Stimulated activated CD8-positive, alpha-beta memory T cell treated with anti-CD3 and anti-CD28 coated beads, Interleukin-7, amount 100 ng/mL, for 48 hours (primary cell): ENCODE data around the gene MREG.
"Not testable (repeated sequence)": the region's sequence is repeated elsewhere in the genome, so short reads cannot be mapped to it uniquely, and the experiment has no call there.

Source experiments
- DNase-seq, 2 donors: peaks; one replicate each; pipeline ENCODE4 v3.0.0-alpha.2; 2020; ENCODE audit warnings: low read depth in 1 of 2; ENCODE audit errors: extremely low read depth in 1 of 2

MREG gene

GRCh38 chr2:215994911-215995310, 18.4 kb downstream of the MREG start:
- no peak for DNase-seq

- not testable (repeated sequence) for DNase-seq
Observed at GRCh38 chr2:215988556-215989207, 24.7 kb downstream of the MREG start.

DNA sequence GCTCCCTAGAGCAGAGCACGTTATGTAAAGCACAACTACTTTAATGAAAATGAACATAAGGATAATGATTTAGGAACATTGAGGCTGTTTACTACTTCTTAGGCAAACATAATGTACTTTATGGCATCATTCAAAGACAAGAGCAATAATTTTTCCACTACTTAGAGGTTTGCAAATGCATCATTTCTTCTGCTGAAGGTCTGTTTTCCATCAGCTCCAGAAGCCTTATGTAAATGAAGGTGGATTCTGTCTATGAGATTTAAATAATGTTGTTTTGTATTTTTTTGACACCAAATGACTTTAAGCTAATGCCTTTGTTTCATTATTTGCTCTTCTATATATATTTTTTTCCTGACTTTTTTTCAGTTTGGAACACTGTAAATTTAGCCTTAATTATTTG, 28.1 kb downstream of the MREG start:
- no peak for DNase-seq

- DNase-seq, result no peak
Observed at GRCh38 chr2:215984661-215985060, 28.7 kb downstream of the MREG start.

GRCh38 chr2:215983581-215984351, 29.6 kb downstream of the MREG start:
- DNase-seq, result no peak

DNA sequence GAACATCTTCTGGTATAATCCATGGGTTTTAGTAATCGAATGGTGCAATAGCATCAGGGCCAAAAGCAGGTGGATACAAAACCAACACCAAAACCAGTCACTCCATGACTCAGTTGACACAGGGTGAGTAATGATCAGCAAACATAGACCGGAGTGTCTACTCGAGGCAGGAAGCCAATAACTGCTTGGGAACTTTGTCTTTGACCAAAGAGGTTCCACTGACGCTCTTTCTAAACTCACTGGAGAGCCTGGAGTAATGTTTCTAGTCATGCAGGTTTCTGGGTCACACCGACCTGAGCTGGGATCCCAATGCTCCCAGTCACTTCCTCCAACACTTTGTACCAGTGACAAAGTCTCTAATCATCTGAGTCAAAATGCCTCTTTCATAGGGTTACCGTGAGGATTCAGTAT, 30.9 kb downstream of the MREG start:
- peak in 1 of 2 donors; percentile 37 for DNase-seq

GRCh38 chr2:215981115-215981514, 32.2 kb downstream of the MREG start:
- no peak for DNase-seq

GRCh38 chr2:215979620-215980019, 33.7 kb downstream of the MREG start:
- DNase-seq, result no peak

GRCh38 chr2:215974700-215975429, 38.5 kb downstream of the MREG start:
- DNase-seq, result no peak

DNA sequence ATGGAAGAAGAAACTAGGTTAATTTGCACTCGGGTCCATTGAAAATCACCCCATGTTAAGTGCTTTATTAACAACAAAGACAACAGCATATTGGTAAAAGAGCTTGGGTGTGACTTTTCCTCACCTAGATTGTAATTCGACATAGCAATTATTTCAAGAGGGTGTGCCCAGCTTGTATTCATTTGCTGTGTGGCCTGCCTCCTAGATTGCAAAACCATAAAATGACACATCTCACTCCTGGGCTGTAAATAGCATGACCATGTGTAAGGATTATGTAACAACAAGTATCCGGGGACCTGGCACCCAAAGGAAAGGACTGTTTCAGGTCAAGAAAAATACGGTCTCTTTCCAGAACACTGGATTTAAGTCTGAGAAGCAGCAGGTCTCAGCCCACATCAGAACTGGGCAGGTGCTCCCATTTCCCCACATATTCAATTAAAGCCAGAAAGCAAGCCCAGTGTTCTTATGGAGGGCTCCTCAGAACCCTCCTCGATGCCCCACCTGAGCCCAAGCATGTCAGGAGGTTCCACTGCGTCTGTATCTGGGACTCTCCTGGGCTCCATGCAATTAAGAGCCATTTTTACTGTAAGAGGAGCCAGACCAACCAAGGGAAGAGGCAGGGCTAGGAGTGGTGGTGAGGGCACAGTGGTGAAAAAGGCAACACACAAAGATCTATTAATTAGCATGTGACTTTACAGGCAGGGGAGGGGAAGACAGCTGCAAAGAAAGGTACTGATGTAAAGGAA, 39.2 kb downstream of the MREG start:
- DNase-seq, result no peak

DNA sequence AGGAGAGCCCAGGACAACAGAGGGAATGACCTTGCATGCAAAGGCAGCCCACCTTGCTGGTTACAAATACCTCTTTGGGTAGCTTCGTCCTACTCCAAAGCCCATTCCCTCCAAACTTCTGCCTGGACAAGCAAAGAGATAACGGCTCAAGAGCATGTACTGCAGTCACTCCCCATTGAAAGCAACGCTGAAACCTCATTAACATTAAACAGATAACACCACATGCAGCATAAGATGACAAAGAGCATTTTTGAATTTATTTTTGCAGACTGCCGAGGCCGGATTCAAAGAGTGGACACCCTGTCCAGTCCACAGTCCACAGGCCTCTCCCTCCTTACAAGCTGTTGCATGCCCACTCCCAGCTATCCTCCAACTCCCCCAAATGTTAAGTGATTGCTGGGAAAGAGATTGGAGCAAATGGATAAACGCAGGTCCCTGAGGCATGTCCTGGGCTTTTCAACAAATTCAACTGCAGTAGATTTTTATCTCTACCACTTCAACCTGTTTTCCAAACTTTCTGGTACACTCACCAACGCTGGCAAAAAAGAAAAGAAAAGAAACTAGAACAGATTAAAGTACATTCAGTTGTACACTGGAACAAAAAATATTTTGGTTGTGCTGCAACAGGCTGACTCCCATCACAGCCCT, 40.1 kb downstream of the MREG start:
- no peak for DNase-seq

- DNase-seq, result no peak
Observed at GRCh38 chr2:215971671-215972070, 41.7 kb downstream of the MREG start.

GRCh38 chr2:215970894-215971293, 42.5 kb downstream of the MREG start:
- DNase-seq, result not testable (repeated sequence)

DNA sequence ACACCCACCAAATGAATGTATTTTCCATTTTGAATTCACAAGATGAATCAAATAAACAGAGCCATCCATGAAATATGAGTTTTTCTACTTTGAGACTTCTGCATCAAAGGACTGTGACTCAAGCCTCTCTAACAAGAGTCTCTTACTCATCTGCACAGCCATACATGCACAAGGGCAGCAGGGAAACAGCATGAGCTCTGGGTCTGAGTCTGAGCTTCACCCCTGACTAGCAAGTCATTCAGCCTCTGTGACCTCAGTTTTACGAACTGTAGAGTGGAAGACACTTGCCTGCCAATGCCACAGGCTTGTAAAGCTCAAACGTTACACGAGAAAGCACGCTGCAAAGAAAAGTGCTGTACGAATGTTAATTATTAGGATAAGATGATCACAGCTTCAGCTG, 42.9 kb downstream of the MREG start:
- DNase-seq, result peak in 1 of 2 donors; percentile 45

DNA sequence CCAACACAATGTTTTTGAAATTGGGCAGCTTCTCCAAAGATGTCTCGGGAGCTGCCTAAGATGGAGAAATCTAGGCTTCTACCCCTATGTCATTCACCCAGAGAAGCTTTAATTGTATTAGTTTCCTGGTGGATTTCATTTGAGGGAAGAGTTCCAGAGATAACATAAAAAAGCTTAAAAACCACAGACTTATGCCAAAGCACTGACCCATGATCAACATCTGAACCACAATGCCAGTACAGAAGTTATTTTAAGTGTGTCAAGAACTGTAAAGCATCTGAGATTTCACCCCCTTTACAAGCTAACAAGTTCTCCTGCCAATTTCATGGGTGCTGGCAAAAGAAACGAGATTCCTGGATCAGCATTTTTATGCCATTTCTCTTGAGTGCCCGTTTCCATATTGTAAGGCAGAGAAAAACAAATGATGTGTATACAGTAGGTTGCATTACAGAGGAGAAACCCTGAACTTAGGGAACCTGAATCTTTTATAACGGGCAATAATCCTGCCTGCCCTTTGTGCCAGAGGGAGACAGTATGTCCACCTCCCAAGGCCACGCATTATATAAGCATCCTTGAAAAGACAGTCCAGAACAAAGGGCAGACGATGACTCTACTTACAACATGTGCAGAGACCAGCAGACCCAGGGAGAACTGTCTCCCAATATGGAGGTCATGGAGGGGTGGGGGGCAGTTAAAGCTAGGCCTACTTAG, 44.1 kb downstream of the MREG start:
- no peak for DNase-seq

- no peak for DNase-seq
Observed at GRCh38 chr2:215968499-215968898, 44.9 kb downstream of the MREG start.

DNA sequence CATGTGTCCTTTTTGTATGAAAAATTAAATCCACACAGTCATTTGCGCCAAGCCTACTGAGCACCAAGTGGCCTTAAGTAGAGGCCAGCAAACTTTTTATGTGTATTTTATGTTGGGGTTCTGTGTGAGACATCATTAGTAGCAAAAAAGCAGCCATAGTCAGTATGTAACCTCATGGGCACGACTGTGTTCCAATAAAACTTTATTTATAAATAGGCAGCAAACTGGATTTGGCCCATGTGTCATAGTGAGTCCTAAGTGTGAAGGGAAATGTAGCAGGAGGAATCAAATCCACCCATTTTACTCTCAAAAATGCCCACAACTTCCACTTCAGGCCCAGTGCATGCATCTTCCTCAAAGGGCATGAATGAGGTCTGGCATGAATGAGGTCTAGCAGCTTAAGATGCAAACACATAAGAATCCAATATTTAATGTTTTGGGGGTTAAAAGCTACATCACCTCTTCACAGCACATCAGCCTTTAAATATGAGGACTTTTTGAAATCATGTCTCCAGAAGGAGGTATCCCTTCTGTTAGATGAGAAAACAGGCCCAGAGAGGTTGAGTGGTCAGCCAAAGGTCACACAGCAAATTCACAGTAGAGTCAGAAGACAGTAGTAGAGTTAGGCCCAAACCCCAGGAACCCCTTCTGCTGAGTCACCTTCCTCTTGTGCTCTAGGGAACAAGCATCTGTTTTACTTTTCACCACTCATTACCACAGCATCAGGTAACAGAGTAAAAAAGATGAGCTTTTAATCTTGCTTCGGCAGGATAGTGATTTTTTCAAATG, 45.6 kb downstream of the MREG start:
- no peak for DNase-seq

- DNase-seq, result no peak
Observed at GRCh38 chr2:215966951-215967350, 46.4 kb downstream of the MREG start.

GRCh38 chr2:215966274-215966673, 47.1 kb downstream of the MREG start:
- no peak for DNase-seq
